ENCODE measurements around the gene CACNA2D1.

- no peak for TF ChIP-seq EZH2 (IDR thresholded peaks at IDR 0.05; ENCODE audit: low read length, missing control alignments)
- TF ChIP-seq, protein P1, sequence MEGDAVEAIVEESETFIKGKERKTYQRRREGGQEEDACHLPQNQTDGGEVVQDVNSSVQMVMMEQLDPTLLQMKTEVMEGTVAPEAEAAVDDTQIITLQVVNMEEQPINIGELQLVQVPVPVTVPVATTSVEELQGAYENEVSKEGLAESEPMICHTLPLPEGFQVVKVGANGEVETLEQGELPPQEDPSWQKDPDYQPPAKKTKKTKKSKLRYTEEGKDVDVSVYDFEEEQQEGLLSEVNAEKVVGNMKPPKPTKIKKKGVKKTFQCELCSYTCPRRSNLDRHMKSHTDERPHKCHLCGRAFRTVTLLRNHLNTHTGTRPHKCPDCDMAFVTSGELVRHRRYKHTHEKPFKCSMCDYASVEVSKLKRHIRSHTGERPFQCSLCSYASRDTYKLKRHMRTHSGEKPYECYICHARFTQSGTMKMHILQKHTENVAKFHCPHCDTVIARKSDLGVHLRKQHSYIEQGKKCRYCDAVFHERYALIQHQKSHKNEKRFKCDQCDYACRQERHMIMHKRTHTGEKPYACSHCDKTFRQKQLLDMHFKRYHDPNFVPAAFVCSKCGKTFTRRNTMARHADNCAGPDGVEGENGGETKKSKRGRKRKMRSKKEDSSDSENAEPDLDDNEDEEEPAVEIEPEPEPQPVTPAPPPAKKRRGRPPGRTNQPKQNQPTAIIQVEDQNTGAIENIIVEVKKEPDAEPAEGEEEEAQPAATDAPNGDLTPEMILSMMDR (conservative IDR thresholded peaks at IDR 0.05 in 1 of 2, IDR thresholded peaks at IDR 0.05 in 1 of 2; ENCODE audit: low read depth in 1 of 2, low read length in 2 of 2) = no peak
Measured at GRCh38 chr7:82179311-82179710, 264.3 kb downstream of the CACNA2D1 start.

Measured in fibroblast of lung (primary cell).